Upper lobe of left lung (tissue), 6 donors: ENCODE data around the gene KAZN. TPM values are rescaled to one million over a fixed set of nuclear protein-coding genes. Genes with fewer than 3 reads are reported as not detected.

ENCODE experiments used
- ATAC-seq, 2 donors: fragments of 200-7000 bp; cut with Tn5 transposase; one replicate each; pipeline ENCODE4 v1.9.1; 2022; ENCODE audit warnings: mild to moderate bottlenecking in 2 of 2, moderate library complexity in 2 of 2; ENCODE audit not compliant: low FRiP score in 2 of 2
- DNase-seq, 2 donors: peaks; one replicate each; pipeline ENCODE4 v3.0.0-alpha.2; 2019 to 2020
- H3K27ac ChIP-seq, 4 donors: fragments of 200-600 bp; sonication (generic); one replicate each; pipeline ENCODE4 v1.5.1; 2016 to 2019
- H3K27me3 ChIP-seq, 4 donors: fragments of 200-600 bp; sonication (generic); one replicate each; pipeline ENCODE4 v1.5.1; 2017 to 2019
- H3K36me3 ChIP-seq, 4 donors: fragments of 200-600 bp; sonication (generic); one replicate each; pipeline ENCODE4 v1.5.1; 2016 to 2019
- H3K4me1 ChIP-seq, 4 donors: fragments of 200-600 bp; sonication (generic); one replicate each; pipeline ENCODE4 v1.5.1; 2018 to 2019
- H3K4me3 ChIP-seq, 4 donors: fragments of 200-600 bp; sonication (generic); one replicate each; pipeline ENCODE4 v1.5.1; 2017 to 2019; ENCODE audit warnings: mild to moderate bottlenecking in 2 of 4, moderate library complexity in 1 of 4
- H3K9me3 ChIP-seq, 4 donors: fragments of 200-600 bp; sonication (generic); one replicate each; pipeline ENCODE4 v1.5.1; 2018 to 2019
- CTCF ChIP-seq, 6 experiments: fragments of 450-650 bp in 4 of 6; fragments of 200-600 bp in 2 of 6; sonication (generic) in 2 of 6; IDR thresholded peaks; one replicate each; pipeline ENCODE4 v1.5.1; 2016 to 2019; ENCODE audit warnings: antibody characterized with exemption in 6 of 6
- EP300 ChIP-seq, 4 donors: sonication (generic); formaldehyde crosslinking; IDR thresholded peaks; one replicate each; pipeline ENCODE4 v1.5.1; 2017; ENCODE audit warnings: antibody characterized with exemption in 4 of 4, control low read depth in 2 of 4
- POLR2A ChIP-seq, 4 donors: fragments of 450-650 bp; IDR thresholded peaks; one replicate each; pipeline ENCODE4 v1.5.1; 2016 to 2017; ENCODE audit warnings: antibody characterized with exemption in 4 of 4, mild to moderate bottlenecking in 2 of 4
- POLR2AphosphoS5 ChIP-seq, 2 donors: sonication (generic); formaldehyde crosslinking; IDR thresholded peaks; one replicate each; pipeline ENCODE4 v1.5.1; 2017; ENCODE audit warnings: antibody characterized with exemption in 2 of 2
- WGBS, 2 donors: methylation state at CpG; one replicate each; pipeline ENCODE4 v1.1.5; 2017 to 2018; 5-methylcytosine and 5-hydroxymethylcytosine counted together
- total RNA-seq, 6 donors: library from RNA; depleted of rRNA in 4 of 6; stranded (reverse); fragments of >200 nt in 4 of 6; gene quantifications; one replicate each; pipeline versions ENCODE4 v1.1.0 to v1.2.1, GENCODE V29; 2016 to 2021
- donor health status: DM: no; HTN: no; CAD: no; lungs with moderate emphysema.
- donor health status: DM: no; HTN: yes; CAD: no; lungs with severe emphysema.

Gene KAZN
- total RNA-seq, 6 donors from 2014 or later, result 11.5 to 30.0 (median 17.6) TPM

DNA sequence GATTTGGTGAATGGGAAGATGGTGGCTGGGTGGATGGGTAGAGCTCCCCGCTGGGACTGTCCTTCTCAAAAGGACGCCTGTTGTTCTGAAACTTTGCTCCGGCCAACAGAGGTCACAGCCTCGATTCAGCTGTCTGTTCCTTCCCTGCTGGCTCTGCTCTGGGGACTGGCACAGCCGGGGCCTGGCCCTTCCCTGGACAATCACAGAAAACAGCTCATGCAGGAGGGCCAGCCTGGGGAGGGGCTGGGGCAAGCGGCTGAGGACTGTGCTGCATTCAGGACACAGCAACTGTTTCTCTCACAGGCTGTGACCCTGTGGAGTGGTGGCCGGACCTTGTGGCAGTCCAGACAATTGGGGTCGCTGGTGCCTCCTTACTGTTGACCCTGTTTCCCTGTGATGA, 444.4 kb downstream of the KAZN start:
- Histone ChIP-seq H3K36me3 (peaks cover 0 to 12% (median 0%) of the 10 kb centered on the region in 4 donors), H3K27ac (no peak overlapping the region), H3K4me1 (peaks cover 0 to 3% (median 0%) of the 10 kb centered on the region in 4 donors), H3K9me3 (no peaks in the 10 kb centered on the region), H3K27me3 (no peaks in the 10 kb centered on the region), H3K4me3 (no peak overlapping the region)
- TF ChIP-seq EP300 (IDR thresholded peaks at IDR 0.05) (no peak), POLR2A (IDR thresholded peaks at IDR 0.05) (no peak), POLR2AphosphoS5 (IDR thresholded peaks at IDR 0.05) (no peak), CTCF (IDR thresholded peaks at IDR 0.05) (no peak)
- WGBS, 2 donors, result 77% methylated on average over 8 of the region's 8 CpGs; no CpG with 5 or more reads in 1 of the 2 donors
- ATAC-seq (no peak), DNase-seq (peak in 1 of 2 donors; percentile 55)

DNA sequence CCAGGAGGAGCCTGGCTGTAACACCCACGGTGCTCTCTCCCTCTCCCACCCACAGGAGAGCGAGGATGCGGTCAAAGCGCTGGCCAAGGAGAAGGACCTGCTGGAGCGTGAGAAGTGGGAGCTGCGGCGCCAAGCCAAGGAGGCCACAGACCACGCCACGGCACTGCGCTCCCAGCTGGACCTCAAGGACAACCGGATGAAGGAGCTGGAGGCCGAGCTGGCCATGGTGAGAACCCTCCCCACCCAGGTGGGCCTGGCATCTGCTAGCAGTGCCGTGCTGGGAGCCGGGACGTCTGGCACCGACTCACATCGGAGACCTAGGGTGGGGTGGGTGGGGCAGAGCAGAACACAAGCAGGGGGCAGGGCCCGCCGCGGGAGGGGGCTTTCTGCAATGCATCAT, 445.4 kb downstream of the KAZN start:
- no peaks in the 10 kb centered on the region for H3K27me3 ChIP-seq
- 94 to 95% methylated on average over 20 of the region's 20 CpGs for WGBS, 2 donors
- TF ChIP-seq POLR2A (IDR thresholded peaks at IDR 0.05), result no peak
- no peak for TF ChIP-seq CTCF (IDR thresholded peaks at IDR 0.05)
- TF ChIP-seq EP300 (IDR thresholded peaks at IDR 0.05), result no peak
- TF ChIP-seq POLR2AphosphoS5 (IDR thresholded peaks at IDR 0.05), result no peak
- H3K4me3 ChIP-seq, result no peak overlapping the region
- H3K27ac ChIP-seq, result no peak overlapping the region
- H3K4me1 ChIP-seq, result peaks cover 0 to 3% (median 0%) of the 10 kb centered on the region in 4 donors
- peak in 1 of 2 donors; percentile 77 for DNase-seq
- H3K36me3 ChIP-seq, result peaks cover 0 to 9% (median 0%) of the 10 kb centered on the region in 4 donors
- ATAC-seq, result no peak
- no peaks in the 10 kb centered on the region for H3K9me3 ChIP-seq

DNA sequence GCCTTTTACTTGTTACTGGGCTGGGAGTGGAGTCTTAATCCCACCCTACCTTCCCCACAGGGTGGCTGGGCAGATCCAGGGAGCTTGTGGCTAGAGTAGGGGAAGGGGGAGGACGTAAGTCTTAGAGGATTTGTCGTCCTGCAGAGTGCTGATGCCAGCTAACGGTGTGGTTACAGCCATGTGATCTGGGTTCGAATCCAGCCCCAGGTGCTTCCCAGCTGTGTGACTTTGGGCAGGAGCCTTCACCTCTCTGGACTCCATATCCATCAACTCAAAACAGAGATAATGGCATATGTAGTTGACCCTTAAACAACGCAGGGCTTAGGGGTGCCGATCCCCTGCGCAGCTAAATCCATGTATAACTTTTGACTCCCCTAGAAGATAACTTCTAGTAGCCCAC, 446.6 kb downstream of the KAZN start:
- Histone ChIP-seq H3K4me1 (peaks cover 0 to 3% (median 0%) of the 10 kb centered on the region in 4 donors), H3K27ac (no peak overlapping the region), H3K9me3 (no peaks in the 10 kb centered on the region), H3K4me3 (no peak overlapping the region), H3K36me3 (peaks cover 0 to 11% (median 0%) of the 10 kb centered on the region in 4 donors), H3K27me3 (no peaks in the 10 kb centered on the region)
- TF ChIP-seq EP300 (IDR thresholded peaks at IDR 0.05) (no peak), POLR2AphosphoS5 (IDR thresholded peaks at IDR 0.05) (no peak), CTCF (IDR thresholded peaks at IDR 0.05) (no peak), POLR2A (IDR thresholded peaks at IDR 0.05) (no peak)
- DNase-seq (no peak), ATAC-seq (no peak)
- 86 to 95% methylated on average over 7 of the region's 7 CpGs for WGBS, 2 donors

DNA sequence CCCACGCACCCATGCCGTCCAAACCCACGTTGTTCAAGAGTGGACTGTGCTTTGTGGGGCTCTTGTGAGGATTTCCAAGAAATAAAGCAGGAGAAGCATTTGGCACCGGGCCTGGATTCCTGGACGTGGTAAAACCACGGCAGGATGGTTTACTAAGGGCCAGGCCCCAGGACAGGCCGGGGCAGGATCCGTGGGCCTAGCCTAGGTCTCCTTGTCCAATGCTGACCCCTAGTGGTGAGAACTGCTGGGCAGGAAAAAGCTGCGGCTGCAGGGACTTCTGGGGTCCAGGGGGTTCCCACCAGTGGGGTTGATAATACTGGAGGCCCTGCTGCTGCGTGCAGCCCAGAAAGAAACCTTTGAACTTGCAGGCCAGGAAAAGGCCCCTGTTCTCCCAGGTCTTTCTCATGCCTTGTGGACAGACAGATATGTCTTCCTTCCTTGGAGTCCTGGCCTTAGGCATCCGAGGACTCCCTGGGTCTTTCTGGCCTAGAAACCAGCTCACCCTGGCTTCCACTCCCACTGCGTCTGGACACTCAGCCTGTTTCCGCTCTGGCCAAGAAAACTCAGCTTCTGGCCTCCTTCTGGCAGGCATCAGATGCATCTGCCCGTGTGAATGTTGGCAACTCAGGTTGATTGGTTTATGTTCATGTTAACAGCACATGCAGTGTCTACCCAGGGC, 448.1 kb downstream of the KAZN start:
- 48 to 49% methylated on average over 14 of the region's 14 CpGs for WGBS, 2 donors
- H3K4me1 ChIP-seq, result peaks cover 0 to 3% (median 0%) of the 10 kb centered on the region in 4 donors
- no peak overlapping the region for H3K27ac ChIP-seq
- DNase-seq (peak in 1 of 2 donors; percentile 53), ATAC-seq (peak; percentile 77 to 82)
- H3K36me3 ChIP-seq, result peaks cover 0 to 11% (median 0%) of the 10 kb centered on the region in 4 donors
- TF ChIP-seq POLR2A (IDR thresholded peaks at IDR 0.05), result no peak
- peak; percentile 76 to 87 (median 86) for TF ChIP-seq CTCF (IDR thresholded peaks at IDR 0.05)
- no peak for TF ChIP-seq POLR2AphosphoS5 (IDR thresholded peaks at IDR 0.05)
- no peak overlapping the region for H3K4me3 ChIP-seq
- no peaks in the 10 kb centered on the region for H3K9me3 ChIP-seq
- no peaks in the 10 kb centered on the region for H3K27me3 ChIP-seq

DNA sequence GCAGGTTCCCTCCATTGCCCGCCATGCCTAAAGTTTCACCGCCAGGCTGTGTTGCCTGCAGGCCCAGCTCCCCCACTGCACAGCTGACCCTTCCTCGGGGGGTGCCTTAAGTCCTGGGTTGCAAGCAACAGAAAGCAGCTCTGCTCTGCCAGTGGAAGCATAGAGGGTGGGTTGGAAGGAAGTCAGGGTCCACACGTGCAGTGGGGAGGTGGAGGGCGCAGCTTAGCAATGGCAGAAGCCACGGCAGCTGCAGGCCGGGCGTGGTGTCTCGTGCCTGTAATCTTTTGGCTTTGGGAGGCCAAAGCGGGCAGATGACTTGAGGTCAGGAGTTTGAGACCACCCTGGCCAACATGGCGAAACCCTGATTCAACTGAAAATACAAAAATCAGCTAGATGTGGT, 448.8 kb downstream of the KAZN start:
- H3K9me3 ChIP-seq, result no peaks in the 10 kb centered on the region
- no peak for DNase-seq
- peaks cover 0 to 11% (median 0%) of the 10 kb centered on the region in 4 donors for H3K36me3 ChIP-seq
- H3K4me3 ChIP-seq, result no peak overlapping the region
- 96 to 98% methylated on average over 9 to 10 of the region's 11 CpGs for WGBS, 2 donors
- no peak overlapping the region for H3K27ac ChIP-seq
- no peak for ATAC-seq
- H3K4me1 ChIP-seq, result peaks cover 0 to 3% (median 0%) of the 10 kb centered on the region in 4 donors
- TF ChIP-seq POLR2AphosphoS5 (IDR thresholded peaks at IDR 0.05) (no peak), EP300 (IDR thresholded peaks at IDR 0.05) (no peak), POLR2A (IDR thresholded peaks at IDR 0.05) (no peak), CTCF (IDR thresholded peaks at IDR 0.05) (no peak)
- H3K27me3 ChIP-seq, result no peaks in the 10 kb centered on the region
